HG03457 (cell line): ENCODE measurements around the gene PHYHD1.
A peak's percentile ranks its signal among the peaks of the same experiment; 100 is the strongest.
"Not testable (repeated sequence)": the region's sequence is repeated elsewhere in the genome, so short reads cannot be mapped to it uniquely, and the experiment has no call there.

Source experiments
- ATAC-seq: cut with Tn5 transposase; IDR thresholded peaks from one replicate; pipeline ENCODE4 v1.9.1; 2021; ENCODE audit warnings: moderate number of reproducible peaks; ENCODE audit not compliant: unreplicated experiment

The PHYHD1 gene

GRCh38 chr9:128947527-128948301 is 26.9 kb downstream of the PHYHD1 start, which contains the start of the genes DOLK and NUP188:
DOLK (minus strand) TSS chr9:128947603; CDS start chr9:128947303, 300 bp downstream.
NUP188 (plus strand) TSS chr9:128947699; CDS start chr9:128947720, 21 bp downstream.
- peak; percentile 60 for ATAC-seq

DNA sequence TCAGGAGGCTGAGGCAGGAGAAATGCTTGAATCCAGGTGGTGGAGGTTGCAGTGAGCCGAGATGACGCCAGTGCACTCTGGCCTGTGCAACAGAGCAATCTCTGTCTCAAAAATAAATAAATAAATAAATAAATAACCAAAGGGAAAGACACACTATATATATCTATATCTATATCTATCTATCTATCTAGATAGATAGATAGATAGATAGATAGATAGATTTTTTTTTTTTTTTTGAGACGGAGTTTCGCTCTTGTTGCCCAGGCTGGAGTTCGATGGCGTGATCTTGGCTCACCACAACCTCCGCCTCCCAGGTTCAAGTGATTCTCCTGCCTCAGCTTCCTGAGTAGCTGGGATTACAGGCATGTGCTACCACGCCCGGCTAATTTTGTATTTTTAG is 40.6 kb downstream of the PHYHD1 start:
- not testable (repeated sequence) for ATAC-seq

DNA sequence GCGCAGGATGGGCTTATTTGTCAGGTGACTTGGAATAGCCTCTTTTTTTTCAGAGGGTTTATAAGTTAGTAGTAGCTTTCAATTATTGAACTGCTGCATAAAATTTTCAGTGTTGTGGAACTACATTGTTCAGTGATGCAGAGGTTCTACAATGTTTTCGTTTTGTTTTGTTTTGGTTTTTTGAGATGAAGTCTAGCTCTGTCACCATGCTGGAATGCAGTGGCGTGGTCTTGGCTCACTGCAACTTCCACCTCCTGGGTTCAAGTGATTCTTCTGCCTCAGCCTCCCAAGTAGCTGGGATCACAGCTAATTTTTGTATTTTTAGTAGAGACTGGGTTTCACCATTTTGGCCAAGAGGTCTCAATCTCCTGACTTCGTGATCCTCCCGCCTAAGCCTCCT is 48.7 kb downstream of the PHYHD1 start:
- ATAC-seq = no peak

- ATAC-seq = no peak
These were observed 52.2 kb downstream of the PHYHD1 start for GRCh38 chr9:128972956-128973355.

GRCh38 chr9:128979111-128979510 is 58.3 kb downstream of the PHYHD1 start:
- no peak for ATAC-seq

GRCh38 chr9:128983536-128983935 is 62.8 kb downstream of the PHYHD1 start:
- no peak for ATAC-seq

DNA sequence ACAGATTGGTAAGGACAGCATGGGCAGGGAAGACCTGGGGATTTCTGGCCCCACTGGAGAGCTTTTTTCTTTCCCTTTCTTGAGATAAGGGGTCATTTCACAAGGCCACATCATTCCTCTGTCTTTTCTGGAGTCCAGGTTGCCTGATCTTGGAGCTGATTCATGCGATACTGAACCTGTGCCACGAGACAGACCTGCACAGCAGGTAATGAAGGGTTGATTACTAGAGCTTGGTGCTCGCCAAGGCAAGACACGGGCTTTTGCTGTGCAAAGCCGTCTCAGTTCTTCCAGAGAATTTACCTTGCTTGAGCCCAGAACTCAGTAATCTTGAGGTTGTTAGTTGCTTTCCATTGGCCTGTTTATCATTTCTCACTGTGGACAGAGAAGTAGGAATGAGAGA is 65.9 kb downstream of the PHYHD1 start:
- ATAC-seq = no peak

- ATAC-seq = no peak
These were observed 67.0 kb downstream of the PHYHD1 start for GRCh38 chr9:128987805-128988204.
